HPDE6-E6E7 (cell line): ENCODE data around the gene PTGES3.
"Not testable (repeated sequence)": the region's sequence is repeated elsewhere in the genome, so short reads cannot be mapped to it uniquely, and the experiment has no call there.

ENCODE experiments used
- DNase-seq: peaks from one replicate; pipeline ENCODE4 v3.0.0; 2011; ENCODE audit warnings: missing footprints; ENCODE audit errors: extremely low spot score

PTGES3 gene

DNA sequence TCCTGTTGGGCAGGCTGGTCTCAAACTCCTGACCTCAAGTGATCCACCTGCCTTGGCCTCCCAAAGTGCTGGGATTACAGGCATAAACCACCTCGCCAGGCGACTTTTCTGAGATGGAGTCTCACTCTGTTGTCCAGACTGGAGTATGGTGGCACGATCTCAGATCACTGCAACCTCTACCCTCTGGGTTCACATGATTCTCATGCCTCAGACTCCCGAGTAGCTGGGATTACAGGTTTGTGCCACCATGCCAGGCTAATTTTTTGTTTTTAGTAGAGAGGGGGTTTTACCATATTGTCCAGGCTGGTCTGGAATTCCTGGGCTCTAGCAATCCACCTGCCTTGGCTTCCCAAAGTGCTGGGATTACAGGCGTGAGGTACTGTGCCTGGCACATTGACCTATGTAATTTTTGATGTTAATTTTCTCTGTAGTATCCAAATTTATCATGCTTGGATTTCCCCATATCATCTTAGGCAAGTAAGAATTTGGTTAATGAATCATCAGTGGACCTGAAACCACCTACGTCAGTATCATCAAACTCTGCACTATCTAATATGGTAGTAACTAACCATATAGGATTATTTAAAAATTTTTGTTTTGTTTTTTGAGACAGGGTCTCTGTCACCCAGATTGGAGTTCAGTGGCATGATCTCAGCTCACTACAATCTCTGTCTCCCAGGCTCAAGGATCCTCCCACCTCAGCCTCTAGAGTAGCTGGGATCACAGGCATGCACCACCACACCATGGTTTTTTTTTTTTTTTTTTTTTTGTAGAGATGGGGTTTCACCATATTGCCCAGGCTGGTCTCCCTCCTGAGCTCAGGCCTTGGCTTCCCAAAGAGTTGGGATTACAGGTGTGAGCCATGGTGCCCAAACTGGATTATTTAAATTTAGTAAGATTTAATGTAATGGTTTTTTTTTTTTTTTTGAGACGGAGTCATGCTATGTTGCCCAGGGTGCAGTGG is 30.4 kb downstream of the PTGES3 start:
- no peak for DNase-seq

DNA sequence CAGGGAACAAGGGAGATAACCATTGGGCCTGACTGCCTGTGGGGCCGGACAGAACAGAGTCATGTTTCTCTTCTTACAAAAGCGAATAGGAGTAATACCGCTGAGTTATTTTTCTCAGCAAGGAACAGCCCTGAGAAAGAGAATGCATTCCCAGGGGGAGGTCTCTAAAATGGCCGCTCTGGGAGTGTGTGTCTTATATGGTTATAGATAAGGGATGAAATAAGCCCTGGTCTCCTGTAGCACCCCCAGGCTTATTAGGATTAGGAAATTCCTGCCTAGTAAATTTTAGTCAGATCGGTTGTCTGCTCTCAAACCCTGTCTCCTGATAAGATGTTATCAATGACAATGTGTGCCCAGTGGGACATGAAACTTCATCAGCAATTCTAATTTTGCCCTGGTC is 34.3 kb downstream of the PTGES3 start:
- DNase-seq, result not testable (repeated sequence)

DNA sequence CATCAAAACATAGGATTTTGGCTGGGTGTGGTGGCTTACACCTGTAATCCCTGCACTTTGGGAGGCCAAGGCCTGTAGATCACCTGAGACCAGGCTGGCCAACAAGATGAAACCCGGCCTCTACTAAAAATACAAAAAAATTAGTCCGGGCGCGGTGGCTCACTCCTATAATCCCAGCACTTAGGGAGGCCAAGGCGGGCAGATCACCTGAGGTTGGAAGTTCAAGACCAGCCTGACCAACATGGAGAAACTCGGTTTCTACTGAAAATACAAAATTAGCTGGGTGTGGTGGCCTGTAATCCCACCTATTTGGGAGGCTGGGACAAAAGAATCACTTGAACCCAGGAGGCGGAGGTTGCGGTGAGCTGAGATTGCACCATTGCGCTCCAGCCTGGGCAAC is 40.1 kb downstream of the PTGES3 start:
- not testable (repeated sequence) for DNase-seq

DNA sequence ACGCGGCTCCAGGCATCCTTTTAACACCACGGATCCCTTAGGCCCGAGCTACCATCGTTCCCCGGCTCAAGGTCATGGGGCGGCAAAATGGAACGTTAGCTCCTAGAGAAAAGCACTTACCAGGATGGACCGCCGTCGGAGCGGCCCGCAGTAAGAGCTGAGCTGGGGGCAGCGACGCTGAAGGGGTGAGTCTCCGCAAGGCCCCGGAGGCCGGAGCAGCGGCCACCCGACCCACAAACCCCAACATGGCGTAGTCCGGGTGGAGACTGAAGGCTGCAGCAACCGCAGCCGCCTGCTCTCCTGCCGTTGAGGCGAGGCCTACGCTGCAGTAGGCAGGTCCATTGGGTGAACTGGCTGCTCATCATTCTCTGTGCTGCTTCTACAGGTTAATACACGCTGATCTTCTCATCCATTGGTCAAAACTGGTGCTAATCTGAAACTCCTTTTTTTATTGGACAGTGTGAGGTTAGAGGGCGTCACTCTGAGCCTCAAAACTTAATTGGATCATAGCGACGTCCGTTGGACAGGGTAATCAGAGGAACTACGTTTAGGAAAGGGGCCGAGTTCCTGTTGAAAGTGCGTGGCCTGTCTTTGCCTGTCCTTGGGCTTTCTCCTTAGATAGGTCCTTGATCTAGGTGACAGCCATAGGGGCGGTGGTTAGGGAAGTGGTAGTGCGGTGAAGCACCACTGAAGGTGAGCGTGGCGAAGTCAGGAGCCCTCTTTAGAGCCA is 42.2 kb downstream of the PTGES3 start, which contains the start of gene ATP5F1B:
Gene ATP5F1B (minus strand): TSS at position 268 of the 730 bp plus-strand sequence. CDS start 21 bp downstream, at position 247.
- peak; percentile 99 for DNase-seq

DNA sequence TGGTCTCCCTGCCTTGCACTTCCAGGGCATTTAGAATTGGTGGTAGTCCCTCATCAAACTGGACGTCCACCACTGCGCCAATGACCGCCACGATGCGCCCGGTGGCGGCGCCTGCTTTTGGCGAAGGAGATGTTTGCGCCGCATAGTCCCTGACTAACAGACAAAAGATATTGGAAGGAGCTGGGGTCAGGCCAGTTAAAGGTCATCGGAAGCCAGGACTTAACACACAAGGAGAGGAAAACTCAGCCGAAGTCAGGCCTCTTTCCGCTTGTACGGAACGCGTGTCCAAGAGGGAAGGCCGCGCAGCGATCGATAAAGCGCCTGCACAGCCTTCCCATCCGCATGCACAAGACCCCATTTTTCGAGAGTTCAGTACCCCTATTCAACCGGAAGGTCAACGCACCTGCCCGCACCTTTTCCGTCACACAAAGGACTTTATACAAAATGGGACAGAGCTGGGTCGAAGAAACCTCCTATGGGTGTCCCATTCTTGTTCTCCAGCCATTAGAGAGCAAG is 42.8 kb downstream of the PTGES3 start:
- DNase-seq, result no peak

DNA sequence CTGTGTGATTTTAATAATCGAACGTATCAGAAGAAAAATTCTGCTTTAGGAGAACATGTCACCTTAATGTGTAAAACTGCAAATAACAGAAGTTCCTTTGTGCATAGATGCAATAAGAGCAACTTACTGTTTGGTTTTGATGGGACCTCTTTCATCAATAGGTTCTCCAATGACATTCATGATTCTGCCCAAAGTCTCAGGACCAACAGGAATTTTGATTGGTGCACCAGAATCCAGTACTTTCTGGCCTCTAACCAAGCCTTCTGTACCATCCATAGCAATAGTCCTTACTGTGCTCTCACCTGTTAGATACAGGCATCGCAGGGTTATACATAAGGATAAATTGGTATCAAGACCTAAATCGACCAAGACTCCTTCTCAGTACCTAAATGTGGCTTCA is 43.4 kb downstream of the PTGES3 start:
- no peak for DNase-seq

DNA sequence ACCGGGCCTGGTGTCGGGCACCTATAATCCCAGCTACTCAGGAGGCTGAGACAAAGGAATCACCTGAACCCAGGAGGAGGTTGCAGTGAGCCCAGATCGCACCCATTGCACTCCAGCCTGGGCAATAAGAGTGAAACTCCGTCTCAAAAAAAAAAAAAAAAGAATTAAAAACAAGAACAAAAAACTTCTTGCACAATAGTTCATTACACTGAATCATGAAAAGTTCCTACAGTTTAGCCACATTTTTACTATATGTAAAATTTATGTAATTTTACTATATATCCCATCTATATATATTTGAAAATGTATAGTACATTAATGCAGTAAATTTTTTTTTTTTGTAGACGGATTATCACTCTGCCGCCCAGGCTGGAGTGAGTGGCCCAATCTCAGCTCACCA is 46.9 kb downstream of the PTGES3 start:
- no peak for DNase-seq

DNA sequence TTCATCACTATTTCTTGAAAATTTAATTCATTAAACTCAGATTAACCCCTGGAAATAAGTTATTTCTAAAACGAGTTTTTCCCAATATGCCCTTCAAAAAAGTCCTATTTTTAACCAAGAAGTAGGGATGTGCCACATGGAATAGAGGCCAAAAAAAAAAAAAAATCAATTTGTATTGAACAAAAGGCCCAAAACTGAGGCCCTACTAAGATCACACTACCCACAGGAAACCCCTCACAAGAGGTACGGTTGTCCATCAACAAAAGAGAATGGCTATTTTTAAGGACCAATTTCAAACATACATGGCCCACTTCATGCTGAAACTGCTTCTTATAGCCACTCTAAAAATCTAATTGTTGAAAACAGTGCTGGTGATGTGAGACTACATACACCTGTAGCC is 50.5 kb downstream of the PTGES3 start:
- no peak for DNase-seq

DNA sequence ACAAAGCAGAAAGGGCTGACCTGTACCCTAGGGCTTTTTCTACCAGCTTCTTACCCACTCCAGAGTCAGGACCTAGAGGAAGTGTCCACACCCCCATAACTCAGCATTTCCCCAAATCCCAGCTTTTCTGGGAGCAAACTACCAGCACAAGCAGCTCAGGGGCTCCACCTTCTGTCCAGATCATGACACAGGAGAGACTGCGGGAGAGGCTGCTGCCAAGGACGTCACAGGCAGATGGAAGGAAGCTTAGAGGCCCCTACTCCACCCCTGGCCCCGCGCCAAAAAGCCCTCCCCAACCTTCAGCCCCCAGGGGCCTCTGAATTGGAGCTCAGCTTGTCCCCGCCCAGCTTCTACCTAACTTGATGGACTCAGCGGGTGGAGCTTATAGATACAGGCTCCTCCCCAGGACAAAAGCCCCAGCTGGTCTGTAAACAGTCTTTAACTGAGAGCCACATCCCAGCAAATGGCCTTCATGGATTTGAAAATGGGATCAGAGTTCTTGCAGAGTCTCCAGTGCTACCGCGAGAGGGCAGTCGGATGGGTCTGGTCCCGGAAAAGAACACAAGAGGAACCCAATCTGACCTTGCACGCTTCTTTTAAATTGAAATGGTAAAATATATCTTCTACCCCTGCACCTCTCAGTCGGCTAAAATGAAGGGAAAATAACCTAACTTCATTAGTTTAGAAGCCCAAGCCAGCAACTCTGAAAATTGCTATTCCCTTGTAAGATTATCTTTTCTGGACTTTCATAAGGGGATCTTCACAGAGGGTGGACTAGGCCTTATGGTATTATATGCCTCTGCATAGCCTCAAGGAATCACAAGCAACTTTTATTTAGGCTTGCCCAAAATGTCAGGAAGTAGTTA is 51.2 kb downstream of the PTGES3 start:
- DNase-seq, result peak; percentile 98

DNA sequence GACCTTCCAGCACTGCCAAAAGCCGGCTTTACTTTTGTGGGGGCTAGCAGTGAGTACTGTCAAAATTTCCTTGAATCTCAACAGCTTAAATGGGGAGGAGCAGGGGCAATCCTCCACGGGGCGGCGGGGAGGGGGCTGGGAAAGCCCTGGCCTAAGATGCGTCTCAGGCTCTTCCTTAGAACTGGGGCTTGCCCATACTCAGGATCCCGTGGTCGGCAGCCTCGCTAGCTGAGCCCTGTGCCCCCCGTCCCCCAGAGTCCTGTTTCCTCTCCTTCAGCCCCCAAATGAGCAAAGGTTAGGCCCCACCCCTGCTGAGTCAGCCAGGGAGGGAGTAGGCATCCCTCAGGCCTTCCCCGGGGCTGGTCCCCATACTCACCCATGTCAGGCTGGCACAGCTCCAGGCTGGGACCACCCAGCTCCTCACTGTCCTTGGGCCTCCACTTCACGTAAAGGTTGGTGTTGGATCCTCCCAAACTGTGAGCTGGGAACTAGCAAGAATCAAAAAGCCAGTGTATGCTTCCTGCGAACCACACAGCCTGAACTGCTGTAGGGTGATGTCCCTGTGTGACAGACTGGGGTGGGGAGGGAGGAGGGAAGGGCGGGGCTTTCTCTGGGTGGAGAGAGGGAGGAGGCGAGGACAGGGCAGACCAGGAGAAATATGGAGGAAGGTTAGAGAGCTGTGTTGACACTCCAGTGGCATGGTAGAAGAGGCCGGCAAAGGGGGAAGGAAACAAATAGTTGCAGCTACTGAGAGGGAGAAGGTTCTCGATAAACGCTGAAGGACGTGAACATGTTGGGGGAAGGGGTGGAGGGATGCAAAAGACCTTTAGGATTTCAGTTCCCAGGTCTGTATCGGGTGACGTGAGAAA is 52.0 kb downstream of the PTGES3 start:
- peak; percentile 91 for DNase-seq

DNA sequence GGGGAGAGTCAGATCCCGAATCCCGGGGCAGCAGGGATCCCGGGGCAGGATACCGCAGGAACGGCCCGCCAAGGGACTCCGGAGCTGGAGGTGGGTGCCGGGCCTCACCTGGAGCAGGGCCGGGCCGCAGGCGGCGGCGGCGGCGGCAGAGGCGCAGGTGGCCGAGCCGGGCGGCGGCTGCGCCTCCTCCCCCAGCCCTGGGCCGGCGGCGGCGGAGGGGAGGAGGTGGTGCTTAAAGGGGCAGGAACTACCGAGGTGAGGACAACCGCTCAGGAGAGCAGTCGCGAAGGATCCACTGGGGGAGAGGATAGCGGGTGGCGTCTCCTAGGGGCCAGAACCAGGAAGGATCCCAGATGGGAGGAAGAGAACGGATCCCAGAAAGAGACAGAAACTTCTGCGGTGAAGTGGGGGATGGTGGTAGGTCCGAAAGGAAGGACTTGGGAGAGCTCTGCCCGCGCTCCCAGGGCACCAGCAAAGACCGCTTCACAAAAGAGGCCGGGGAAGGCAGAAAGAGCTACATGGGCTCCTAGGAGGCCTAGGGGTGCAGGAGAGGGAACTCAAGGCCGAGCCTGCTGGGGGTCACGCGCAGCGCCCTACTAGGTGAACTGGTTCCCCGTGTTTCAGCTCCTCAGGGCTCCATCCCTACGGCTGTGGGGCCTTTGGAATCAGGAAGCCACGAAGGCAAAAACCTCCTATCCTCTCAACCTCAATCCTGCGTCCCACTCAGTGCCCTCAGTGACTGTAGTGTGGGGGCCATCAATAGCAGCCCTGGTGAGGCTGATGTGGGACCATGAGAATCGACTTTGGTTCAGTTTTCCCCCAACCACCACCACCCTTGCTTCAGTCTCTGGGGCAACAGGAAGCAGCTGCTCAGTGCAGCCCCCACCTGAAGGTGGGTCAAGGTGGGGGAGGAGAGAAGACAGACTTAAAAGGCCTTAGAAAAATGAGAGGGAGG is 53.0 kb downstream of the PTGES3 start:
- peak; percentile 82 for DNase-seq

DNA sequence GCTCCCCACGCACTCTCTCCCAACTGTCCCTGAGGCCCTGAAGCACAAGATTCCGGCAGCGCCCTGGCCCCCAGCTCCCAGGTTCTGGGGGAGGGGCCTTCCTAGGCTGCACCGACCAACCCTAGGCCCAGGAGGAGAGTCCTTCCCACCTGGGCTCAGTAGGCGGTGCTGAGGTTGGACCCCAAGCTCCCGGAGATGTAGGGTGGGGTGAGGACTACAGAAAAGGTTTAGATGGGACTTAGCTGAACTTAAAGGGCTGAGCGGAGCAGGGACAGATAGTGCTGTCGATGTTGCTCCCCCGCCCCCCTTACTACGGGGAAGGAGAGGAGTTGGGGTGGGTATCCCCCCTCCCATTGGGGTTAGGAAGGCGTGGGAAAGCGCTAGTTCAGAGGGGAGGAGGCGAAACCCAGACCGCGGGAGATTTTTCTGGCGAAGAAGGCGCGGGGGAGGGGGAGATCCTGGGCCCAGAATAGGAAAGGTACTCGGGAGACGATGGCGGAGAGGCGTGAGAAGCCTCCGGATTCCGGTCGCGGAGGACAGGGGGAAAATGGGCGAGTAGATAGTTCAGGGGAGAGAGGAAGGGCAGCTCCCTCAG is 53.7 kb downstream of the PTGES3 start:
- peak; percentile 69 for DNase-seq

DNA sequence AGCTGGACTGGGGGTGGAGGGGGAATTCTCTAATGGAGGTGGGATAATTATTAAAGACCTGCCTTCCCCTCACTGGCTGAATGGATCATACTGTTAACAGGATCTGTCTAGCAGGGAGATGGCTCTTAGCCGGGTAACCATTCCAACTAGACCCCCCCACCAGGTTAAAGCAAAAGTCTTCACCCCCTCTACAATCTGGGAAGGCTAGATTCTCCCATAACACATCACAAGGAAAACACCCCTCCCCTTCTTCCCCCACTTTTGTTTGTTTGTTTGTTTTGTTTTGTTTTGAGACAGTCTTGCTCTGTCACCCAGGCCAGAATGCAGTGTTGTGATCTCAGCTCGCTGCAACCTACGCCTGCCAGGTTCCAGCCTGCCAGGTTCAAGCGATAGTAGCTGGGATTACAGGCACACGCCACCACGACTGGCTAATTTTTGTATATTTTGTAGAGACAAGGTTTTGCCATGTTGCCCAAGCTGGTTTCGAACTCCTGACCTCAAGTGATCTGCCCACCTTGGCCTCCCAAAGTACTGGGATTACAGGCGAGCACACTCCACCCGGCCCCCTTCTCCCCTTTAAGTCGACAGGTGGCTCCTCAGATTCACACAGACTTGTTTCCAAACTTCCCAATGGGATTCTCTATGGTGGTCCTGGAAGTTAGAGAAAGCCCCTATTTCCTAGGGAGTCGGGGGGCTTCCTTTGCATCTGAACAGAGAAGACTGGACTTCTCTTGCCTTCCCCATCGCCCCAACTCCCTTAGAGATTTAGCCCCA is 54.4 kb downstream of the PTGES3 start:
- no peak for DNase-seq

DNA sequence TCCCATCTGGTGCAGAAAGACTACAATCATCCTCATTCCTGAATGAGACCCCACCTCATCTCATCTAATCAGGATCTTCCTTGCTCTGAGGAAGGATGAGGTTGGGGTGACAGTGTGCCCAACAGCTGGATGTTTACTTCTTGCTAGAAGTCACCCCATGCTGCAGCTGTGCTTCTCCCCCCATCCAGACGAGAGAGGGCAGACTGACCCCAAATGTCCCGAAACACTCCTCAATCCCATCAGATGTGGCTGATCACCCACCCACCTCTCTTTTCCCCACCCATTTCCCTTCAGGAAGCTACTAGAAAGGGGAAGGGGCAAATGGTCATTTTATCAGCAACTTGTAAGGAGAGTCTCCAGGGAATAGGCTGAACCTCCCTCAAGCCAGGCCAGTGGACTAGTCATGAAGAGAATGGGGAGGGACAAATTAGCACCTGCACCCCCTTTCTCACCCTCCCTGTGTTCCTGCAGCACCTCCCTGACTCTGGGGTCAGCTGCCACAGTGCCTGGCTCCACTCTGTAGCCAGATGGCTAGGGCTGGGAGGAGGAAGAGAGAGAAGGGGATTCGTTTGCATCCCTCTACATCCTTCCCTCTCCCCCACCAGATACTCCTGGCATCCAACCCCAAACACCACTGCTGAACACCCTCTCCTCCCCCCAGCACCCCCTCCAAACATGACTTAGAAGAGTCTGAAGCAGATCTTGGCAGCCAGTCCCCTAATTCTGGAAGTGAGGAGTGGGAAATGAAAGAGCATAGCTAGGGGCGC is 55.2 kb downstream of the PTGES3 start:
- no peak for DNase-seq

DNA sequence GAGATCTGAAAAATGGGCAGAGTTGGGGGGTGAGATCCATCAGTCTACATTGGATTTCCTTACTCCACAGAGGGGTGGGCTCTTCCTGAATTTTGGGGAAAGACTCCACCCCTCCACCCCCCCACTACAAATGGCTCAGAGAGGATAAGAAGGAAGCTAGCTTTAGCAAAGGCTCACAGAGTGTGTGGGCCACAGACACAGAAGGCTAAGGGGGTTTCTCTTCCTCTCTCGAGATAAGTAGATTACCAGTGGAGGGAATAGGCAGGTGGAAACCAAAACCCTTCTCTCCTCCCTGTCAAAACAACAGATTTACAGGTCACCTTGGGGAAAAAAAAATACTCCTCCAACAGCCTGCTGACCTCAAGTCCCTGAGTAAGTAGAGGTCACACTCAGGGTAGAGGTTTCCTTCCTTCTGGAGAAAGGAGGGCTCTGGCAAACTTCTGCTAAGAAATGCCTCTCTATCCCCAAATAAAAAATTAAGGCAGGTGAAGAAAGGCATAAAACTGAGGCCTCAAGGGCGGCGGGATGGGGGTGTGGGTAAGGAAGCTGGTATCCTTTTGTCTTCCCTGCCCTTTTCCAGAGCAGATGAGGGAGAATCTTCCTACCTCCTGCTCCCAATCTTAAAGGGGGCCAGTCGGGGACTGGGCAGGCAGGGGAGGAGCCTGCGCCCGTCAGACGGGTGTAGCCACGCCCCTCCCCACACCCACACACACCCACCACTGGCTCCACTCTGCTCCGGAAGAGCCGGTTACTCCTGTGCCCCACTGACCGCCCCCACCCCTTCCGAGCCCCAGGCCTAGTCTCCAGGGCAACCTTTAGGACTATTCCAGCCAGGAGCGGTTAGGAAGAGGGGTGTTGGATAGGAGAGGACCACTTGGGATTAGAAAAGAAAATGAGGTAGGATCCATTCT is 56.0 kb downstream of the PTGES3 start:
- DNase-seq, result no peak

DNA sequence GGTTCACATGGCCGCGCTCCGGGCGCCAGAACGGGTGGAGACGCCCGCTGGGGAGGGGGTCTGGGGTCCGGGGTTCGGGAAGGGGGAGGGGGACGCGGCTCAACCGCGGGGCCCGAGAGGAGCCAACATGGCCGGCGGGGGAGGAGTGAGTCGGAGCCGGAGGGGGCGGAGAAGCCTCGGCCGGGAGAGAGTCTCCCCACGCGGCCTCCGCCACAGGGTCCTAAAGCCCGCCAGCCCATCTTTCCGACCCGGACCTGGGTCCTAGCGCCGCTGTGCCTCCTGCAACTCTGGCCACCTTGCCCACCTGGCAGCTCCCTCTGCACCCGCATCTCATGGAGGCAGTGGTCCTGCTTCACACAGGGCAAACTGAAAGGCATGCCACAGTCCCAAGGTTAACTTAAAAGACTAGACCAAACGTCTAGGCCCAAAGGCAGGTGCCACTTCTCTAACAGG is 57.9 kb downstream of the PTGES3 start, which contains the start of gene BAZ2A:
Gene BAZ2A (minus strand): TSS at position 147 of the 453 bp plus-strand sequence. CDS start 12,796 bp downstream, outside the sequence.
- DNase-seq, result peak; percentile 78
